Measurements from ENCODE around the gene BANP.
"Not testable (repeated sequence)": the region's sequence is repeated elsewhere in the genome, so short reads cannot be mapped to it uniquely, and the experiment has no call there.

Gene BANP

DNA sequence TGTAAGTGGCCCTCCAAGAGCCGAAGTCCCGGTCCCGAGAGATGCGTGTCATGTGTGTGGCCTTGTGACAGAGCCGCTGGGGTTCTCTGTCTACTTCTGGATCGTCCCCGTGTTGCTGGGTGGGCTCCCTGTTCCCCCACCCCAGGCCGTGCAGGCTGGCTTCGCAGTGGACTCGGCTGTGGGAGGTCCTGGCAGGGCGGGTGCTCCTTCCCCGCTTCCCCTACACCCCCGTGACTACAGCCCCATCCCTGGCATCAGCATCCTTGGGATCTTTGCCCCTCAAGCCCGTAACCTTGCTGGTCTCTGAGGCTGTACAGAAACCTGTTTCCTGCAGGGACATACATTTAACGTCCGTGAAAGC lies 136.3 kb downstream of the BANP start:
- no peak for DNase-seq (ENCODE audit: low read depth in 3 of 3)

DNA sequence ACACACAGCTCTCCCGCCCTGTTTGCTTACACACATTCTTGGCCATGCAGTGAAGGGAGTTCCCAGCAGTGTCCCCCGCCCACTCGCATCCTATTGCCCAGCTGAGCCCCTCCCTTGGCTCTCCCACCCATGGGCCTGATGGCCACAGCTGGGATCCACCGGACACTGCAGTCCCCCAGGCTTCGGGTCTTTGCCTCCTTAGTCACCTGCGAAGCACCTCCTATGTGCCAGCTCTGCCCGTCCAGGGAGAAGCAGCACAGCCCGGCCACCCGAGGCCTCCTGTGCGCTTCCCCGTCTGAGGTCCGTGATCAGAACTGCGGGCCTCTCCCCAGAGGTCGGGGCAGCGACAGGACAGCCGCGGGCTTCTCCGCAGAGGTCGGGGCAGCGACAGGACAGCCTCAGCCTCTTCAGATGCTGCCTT lies 136.9 kb downstream of the BANP start:
- no peak for DNase-seq (ENCODE audit: low read depth in 3 of 3)

DNA sequence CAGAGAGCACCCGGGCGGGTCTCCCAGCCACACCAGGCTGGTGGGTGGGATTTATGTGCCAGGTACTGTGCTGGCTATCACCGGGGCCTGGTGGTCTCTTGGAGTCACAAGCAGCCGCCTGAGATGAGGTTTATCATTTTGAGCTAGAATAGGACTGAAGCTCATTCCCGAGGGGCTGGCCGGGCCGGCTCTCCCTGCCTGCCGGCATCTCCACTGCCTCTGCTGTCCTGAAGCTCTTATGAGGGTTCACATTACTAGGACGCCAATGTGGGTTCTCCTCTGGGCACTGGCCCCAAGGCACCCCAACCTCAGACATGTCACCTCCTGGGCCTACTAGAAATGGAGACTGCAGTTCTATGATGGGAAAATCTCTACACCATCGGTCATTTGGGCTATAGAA lies 137.4 kb downstream of the BANP start:
- not testable (repeated sequence) for DNase-seq (ENCODE audit: low read depth in 3 of 3)

DNA sequence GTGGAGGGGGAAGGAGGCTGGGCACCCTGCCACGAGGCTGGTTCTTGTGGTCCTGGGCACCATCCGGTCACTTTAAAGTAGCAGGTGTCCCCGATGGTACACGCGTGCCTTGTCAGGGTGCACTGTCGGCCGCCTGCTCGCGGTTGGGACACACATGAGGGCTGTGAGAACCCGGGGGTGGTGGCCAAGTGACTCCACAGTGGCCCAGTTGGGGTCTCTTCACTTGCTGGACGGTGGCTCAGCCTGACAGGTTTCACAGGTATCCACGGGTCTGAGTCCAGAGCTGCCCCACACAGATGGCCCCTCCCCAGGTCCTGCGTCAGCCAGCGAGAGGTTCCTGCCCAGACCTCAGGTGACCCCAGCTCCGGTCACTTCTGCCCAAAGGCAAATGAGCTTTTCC lies 137.8 kb downstream of the BANP start:
- DNase-seq (ENCODE audit: low read depth in 3 of 3), result not testable (repeated sequence)

DNA sequence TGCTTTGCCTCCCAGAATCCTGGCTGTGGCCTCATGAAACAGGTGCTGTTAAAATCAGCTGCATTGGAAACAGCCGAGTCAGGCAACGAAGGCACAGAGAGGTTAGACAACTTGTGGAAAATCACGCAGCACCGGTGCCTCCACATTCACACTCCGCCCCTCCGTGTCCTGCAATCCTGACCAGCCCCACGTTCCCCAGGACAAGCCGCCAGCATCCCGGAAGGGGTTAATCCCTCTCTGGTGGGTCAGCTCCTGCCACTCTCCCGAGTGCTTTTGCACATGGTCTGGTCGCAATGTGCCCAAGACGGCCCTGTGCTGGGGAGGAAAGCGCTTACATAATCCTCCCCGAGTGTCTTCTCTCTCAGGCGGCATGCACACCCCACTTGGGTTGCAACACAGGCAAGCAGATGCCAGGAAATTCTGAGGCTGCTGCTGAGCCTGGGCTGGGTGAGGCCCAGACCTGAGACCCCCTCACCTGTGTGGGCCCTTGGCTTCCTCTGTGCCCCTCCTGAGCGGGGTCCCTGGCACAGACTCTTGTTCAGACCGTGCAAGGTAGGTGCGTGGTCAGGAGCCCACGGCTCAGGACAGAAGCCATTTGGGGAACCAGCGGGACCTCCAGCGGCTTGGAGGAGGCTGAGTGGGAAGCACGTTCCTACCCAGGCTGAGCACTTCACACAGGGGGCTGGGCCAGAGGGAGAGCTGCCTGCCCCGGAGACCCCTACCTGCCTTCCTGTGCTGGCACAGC lies 138.6 kb downstream of the BANP start:
- not testable (repeated sequence) for DNase-seq (ENCODE audit: low read depth in 3 of 3)

DNA sequence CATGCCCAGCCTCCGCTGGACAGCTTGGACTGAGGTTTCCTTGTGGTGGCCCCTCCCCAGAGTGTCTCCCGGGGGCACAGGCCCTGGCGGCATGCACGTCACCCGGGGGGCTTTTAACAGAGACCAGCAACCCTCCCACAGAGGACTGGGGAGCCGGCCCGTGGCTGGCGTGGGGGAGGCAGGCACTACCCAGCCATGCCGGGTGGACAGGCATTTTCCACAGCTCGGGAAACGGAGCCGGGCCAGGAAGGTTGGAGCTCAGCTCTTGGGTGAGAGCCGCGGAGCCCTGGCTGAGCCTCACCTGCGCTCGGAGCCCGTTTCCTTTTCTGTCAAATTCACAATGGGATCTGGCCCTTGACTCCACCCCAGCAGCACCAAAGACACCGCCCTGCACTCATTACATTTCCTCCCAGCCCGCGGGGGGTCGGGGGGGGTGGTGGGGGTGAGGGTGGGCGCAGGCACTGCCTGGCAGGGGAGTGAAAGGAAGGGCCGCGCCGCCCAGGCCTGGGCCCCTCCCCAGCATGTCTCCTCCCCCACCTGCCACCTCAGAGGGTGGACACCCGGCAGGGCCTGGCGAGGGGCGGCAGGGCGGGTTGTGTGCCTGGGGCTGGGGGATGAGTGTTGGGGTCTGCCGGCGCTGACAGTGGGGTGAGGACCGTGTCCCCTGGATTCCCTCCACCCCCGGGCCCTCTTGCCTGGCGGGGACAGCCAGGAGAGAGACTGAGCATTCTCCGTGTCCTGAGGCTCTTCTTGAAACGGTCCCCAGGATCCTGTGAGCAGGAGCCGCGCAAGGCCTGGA lies 139.3 kb downstream of the BANP start:
- DNase-seq (ENCODE audit: low read depth in 3 of 3), result not testable (repeated sequence)

DNA sequence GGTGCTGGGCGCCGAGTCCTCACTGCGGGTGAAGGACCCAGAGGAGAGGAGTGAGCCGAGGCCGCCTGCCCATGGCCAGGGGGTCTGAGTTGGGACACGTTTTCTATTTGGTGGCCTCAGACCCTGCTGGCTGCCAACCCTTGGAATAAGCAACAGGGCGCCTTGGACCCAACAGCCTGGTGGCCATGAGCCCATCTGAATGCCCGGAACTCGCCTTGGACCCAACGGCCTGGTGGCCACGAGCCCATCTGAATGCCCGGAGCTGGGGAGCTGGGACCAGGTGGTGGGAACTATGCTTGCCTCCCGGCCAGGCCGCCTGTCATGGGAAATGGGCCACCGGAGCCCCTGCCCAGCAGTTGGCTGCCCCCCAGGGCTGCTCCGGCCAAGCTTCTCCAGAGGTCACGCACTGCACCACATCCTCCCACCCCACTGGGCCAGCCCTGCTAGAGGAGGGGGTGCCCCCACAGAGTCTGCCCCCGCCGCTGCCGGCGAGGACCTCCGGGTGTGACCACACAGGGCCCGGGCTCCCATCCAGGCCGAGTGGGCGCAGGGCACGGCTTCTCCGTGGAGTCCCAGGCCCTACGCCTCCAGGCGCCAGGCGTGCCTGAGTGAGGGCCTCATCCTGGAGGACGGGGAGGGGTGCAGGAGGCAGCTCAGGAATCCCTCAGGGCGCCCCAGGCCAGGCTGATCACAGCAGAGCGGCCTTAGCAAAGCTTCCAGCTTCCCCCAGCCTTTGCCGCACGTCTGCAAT lies 140.2 kb downstream of the BANP start:
- DNase-seq (ENCODE audit: low read depth in 3 of 3), result not testable (repeated sequence)

DNA sequence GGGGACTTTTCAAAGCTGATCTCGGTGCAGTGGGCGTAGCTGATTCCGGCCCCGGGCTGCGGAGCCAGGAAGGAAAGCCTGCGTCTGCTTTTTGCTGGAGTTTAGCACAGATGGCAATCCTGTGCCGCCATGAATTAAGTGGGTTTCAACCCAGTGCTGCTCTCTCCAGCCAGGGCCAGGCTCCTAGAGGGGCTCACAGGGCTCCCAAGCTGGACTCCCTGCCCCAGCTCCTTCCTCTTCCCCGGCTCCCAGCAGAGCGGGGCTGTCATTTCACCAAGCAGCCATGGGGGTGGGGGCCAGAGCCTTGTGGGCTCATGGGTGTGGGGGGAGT lies 140.7 kb downstream of the BANP start:
- DNase-seq (ENCODE audit: low read depth in 3 of 3), result not testable (repeated sequence)

DNA sequence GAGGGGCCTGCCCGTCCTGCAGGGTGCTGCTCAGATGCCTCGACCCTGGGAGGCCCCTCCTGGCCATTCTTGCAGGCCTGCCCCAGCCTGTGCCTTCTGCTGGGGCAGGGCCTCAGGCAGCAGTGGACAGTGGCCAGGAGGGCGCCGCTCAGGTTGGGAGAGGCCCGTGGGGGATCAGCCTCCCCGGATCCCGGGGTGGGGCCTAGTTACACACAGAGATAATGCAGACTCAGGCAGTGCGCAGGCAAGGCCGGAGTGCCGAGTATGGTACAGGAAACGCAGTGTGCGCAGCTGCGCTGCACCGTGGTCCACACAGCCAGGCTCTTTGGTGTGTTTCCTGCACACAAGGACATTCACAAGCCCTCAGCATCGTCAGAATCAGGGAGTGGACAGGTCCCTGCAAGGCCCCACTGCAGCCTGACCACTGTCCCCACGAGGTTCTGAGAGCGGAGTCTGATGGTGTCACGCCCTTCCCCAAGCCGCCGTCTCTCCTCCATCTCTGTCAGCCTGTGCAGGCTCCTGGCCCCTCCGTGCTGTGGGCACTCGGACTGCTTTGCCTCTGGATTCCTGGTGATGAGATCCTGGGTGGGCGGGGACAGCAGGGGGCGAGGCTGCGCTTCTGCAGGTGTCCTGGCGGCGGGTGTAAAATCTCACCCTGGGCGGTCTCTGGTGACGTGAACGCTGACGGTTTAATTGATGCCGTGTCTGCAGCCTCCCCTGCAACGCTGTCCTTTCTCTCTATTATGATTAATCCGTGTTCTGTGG lies 141.7 kb downstream of the BANP start:
- not testable (repeated sequence) for DNase-seq (ENCODE audit: low read depth in 3 of 3)

DNA sequence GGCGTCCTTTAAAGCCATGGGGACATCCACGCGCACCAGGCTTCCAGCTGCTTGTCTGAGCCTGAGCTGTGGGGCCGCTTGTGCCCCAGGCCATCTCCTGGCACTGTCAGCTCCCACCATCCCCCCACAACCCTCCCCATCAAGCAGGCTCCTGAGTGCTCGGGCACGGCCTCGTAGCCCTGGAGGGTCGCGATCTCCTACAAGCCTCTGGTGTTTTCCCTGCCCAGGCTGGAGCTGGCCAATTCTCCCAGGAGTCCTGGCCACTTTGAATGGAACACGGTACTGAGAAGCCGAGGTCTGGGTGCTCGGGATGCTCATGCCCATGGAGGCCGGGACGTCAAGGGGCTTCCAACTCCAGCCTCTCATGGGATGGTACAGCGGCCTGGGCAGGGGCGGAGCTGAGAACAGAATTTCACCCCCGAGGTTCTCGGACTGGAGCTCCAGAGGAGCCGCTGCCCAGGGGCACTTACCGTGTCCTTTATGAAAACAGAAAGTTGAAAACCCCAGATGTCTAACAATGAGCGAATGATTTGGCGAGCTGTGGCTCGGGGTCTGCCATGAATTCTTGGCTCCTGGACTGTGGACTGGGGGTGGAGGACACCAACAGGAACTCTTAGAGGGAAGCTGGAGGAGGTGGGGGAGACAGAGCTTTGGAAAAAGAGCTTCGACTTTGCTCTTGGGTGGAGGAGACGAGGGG lies 142.5 kb downstream of the BANP start:
- not testable (repeated sequence) for DNase-seq (ENCODE audit: low read depth in 3 of 3)

DNA sequence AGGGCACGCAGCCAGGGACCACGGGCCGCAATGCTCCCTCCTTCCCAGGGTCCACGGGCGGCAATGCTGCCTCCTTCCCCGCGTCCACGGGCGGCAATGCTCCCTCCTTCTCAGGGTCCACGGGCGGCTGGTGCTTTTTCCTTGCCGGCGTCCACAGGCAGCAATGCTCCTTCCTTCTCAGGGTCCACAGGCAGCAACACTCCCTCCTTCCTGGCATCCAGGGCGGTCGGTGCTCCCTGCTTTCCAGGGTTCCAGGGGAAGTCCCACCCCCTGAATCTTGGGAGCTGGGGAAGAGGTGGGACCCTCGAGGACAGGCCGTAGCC lies 143.0 kb downstream of the BANP start:
- not testable (repeated sequence) for DNase-seq (ENCODE audit: low read depth in 3 of 3)

DNA sequence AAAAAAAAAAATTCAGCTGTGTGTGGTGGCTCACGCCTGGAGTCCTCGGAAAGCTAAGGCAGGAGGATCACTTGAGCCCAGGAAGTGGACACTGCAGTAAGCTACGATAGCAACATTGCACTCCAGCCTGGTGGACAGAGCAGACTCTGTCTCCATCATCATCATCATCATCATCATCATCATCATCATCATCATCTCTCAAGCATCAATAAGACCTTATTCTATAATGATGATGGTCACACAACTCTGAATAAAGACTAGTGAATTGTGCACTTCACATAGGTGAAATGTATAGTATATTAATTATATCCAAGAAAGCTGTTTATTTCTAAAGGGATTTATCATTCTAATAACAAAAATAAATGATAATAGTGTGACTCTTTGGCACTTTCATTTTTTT lies 143.7 kb downstream of the BANP start:
- DNase-seq (ENCODE audit: low read depth in 3 of 3), result not testable (repeated sequence)

DNA sequence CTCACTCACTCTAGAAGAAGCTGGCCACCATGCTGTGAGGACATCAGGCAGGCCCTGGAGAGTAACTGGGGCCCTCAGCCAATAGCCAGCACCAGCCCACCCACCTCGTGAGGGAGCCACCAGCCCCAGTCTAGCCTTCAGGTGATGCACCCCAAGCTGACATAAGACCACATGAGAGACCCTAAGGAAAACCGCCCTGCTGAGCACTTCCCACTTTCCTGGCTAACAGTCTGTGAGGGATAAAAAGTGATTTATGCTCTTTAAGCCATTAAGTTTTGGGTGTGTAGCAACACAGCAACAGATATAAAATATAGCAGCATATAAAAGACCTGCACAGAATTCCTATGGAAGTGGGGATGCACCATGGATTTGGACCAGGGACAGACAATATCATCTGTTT lies 145.4 kb downstream of the BANP start:
- DNase-seq (ENCODE audit: low read depth in 3 of 3), result not testable (repeated sequence)

DNA sequence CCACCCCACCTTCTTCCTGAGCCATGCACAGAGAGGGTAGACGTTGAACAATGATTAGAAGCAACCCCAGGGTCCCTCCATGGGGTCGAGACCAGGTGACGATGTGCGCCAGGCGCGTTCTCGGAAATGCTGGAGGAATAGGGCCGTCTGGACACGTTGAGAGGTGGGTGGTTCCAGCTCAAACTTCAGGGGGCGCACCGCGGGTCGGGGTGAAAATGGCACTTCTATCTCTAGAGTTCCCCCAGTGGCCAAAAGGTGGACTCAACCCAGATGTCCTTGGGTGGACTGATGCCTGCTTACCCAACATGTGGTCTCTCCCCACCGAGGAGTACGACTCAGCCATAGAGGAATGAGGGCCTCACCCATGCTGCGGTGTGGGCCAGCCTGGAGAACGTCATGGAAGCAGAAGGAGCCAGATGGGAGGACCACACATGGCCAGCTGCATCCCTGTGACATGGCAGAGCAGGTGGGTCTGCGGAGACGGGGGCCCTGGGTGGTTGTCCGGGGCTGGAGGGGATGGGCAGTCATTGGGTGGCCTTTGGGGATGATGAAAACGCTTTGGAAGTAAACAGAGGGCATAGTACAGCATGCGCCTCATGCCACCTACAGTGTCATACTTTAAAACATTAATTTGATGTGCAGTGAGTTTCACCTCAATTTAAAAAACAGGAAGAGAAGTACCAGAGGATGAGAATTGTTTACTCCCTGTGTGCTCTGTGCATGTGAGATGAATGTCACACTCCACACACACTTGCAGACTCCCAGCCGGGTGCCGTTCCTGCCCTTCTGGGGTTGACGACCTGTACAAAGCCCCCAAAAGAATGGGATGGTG lies 147.7 kb downstream of the BANP start:
- not testable (repeated sequence) for DNase-seq (ENCODE audit: low read depth in 3 of 3)

DNA sequence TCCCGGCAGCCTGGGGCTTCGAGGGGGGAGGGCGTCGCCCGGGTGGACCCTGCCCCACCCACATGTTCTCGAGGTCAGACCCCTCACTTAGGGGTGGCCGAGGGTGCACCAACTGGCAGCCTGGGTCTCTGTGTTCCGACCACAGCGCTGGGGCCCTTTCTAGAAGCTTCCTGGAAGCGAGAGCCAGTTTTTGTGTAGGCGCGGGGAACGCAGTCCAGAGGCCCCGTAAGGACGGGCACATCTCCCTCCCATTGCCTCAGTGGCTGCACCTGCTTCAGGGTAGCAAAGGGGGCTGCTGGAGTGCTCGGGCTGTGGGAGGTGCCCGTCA lies 148.3 kb downstream of the BANP start:
- no peak for DNase-seq (ENCODE audit: low read depth in 3 of 3)

DNA sequence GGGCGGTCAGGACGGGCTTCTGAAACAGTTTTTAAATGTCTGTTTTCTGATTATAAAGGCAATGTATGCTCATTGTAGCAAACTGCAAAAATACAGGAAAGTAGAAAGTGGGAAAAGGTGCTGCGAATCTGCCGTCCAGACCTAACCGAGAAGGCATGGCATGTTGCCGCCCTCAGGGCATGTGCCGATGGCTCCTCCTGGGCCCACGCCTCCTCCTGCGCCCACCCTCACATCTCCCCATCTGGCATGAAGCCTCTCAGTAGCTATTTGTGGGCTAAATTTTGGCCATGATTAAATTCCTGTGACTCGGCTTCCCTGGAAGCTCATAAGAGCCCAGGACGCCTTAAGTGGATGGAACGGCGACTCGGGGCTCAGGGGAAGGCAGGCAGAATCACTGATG lies 148.7 kb downstream of the BANP start:
- DNase-seq (ENCODE audit: low read depth in 3 of 3), result not testable (repeated sequence)

DNA sequence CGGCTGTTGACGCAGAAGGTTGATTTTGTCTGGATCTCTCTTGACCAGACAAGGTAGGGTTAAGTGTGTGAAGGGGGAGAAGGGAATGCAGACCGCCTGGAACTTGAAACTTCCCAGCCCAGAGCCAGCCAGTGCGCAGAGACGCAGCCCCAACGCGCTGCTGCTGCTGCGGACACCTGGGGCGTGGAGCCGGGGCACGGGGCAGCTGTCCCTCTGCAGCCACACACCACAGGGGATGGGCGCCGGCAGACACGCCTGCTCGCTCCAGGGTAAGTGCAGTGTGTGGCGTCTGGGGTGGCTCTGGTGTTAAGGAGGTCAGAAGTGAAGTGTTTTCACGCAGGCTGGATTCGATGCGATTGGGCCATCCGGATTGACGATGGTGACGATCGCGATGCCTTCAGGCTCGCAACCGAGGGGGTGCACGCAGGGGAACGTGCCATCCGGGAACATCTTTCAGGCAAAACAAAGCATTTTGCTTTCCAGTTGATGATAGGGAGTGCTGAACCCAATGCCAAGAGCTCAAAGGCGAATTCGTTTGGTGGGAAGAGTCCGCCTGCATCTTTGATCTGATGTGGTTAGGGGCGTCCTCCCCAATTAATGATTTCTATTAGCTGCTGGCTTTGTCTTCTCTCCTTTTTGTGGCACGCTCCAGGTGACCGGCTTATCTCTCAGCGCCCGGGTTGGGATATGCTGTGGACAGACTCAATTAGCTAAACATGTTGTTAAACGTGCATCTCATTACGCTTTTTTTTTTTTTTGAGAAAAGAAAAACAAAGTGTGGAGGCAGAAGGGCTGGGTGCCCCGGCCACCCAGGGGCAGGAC lies 149.8 kb downstream of the BANP start:
- not testable (repeated sequence) for DNase-seq (ENCODE audit: low read depth in 3 of 3)

DNA sequence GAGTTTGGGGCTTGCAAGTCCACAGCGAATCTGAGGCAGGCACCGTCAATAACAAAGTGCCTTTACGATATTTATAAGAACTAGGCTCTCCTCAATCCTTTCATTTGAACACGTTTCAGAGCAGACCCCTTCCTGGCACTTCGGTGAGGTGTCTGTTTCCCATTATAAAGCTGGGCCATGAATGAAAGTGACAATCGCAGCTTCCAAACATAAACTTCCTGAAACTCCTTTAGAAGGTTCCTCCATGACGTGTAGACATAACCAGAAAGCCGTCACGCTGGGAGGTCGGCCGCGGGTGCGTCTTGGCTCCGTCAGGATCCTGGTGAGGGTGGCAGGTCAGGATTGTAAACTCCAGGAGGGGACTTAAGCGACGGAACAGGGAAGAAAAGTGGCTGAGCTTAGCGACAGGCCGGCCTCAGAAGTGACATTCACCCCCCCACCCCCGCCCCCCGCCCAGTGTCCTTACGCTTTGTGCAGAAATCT lies 150.4 kb downstream of the BANP start:
- DNase-seq (ENCODE audit: low read depth in 3 of 3), result not testable (repeated sequence)

DNA sequence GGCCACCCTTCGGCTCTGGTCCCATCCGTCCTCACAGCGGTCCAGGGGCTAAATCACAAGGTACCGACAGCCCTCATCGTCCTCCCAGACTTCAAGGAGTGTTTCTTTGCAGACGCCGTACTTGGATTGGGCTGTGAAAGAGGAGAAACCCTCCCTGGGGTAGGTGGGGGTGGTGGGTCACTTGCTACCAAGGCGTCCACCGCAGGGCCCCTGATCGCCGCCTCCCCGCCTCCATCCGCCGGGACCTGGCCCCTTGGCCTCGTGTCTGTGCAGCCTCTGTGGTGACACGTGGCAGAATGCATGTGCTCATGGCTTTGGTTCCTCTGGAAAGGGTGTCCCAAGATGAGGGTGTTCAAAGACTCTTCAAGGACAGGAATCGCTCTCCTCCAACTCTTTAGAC lies 151.4 kb downstream of the BANP start:
- no peak for DNase-seq (ENCODE audit: low read depth in 3 of 3)

DNA sequence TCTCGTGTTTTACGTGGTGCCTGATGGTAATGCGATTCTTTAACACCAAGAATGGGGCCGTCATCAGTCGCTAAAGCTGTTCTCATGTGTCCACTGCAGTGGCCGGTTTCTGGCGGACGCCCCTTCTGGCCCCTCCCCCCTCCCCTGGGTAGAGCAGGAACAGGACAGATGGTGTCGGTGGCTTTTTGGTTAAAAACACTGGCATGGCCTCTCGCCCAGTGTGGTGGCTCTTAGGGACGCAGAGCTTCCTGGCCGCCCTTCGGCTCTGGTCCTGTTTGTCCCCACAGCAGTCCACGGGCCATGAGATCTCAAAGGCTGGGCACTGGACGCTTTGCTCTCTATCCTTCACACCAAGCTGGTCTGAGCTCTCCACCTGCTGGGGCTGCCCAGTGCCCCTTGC lies 151.8 kb downstream of the BANP start:
- DNase-seq (ENCODE audit: low read depth in 3 of 3), result no peak

All from stimulated activated CD4-positive, alpha-beta T cell treated with anti-CD3 and anti-CD28 coated beads, TNF-alpha, amount 100 ng/mL, for 48 hours (primary cell).